LNCAP (cell line): Measurements from ENCODE around the gene S100PBP.

ENCODE experiments used
- TF ChIP-seq, protein P1 (sequence below): fragments of 450-650 bp; IDR thresholded peaks from 2 replicates; pipeline ENCODE4 v1.5.1; 2017; ENCODE audit warnings: mild to moderate bottlenecking

Gene S100PBP

DNA sequence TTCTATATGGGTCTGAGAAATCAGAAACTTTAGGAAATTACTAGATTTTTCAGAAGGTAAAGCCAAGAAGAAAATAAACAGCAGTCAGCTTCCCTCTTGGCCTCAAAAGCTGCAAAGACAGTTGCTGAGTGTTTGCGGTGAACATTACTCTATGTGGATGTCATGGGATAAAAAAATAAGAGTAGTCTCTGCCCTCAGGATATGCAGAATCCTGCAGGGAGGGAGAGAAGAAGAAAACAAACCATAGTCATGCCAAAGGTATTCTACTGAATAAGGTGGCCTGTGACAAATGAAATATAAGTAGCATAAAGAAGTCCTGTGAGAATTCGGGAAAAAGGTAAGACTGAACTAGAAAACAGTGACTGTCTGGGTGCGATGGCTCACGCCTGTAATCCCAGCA is 19.3 kb upstream of the S100PBP start:
- TF ChIP-seq, protein P1, sequence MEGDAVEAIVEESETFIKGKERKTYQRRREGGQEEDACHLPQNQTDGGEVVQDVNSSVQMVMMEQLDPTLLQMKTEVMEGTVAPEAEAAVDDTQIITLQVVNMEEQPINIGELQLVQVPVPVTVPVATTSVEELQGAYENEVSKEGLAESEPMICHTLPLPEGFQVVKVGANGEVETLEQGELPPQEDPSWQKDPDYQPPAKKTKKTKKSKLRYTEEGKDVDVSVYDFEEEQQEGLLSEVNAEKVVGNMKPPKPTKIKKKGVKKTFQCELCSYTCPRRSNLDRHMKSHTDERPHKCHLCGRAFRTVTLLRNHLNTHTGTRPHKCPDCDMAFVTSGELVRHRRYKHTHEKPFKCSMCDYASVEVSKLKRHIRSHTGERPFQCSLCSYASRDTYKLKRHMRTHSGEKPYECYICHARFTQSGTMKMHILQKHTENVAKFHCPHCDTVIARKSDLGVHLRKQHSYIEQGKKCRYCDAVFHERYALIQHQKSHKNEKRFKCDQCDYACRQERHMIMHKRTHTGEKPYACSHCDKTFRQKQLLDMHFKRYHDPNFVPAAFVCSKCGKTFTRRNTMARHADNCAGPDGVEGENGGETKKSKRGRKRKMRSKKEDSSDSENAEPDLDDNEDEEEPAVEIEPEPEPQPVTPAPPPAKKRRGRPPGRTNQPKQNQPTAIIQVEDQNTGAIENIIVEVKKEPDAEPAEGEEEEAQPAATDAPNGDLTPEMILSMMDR: no peak

DNA sequence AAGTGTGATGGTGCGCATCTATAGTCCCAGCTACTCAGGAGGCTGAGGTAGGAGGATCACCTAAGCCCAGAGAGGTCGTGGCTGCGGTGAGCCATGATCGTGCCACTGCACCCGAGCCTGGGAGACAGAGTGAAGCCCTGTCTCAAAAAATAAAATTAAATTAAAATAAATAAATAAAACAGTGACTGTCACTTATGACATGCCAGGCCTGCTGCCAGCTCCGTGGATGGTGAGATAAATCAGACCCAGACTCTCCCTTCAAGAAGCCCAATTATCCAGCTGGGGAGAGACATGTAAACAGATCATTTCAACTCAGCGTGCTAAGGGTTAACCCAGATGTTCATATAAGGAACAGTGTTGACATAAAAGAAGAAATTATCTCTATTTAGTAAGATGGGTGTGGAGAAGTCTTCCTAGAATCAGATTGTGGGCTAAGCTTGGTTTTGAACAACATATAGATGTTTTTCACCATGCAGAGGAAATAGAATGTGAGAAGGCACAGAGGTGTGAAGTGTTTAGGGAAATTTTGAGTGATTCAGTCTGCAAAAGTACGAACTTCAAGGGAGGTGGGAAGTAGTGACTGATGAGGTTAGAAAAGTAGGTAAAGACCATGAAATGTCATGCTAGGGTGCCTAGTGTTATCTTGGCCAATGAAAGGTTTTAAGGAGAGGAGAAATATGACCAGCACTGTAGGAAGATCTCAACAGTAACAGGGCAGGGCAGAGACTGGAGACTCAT is 18.6 kb upstream of the S100PBP start:
- TF ChIP-seq, protein P1: no peak

DNA sequence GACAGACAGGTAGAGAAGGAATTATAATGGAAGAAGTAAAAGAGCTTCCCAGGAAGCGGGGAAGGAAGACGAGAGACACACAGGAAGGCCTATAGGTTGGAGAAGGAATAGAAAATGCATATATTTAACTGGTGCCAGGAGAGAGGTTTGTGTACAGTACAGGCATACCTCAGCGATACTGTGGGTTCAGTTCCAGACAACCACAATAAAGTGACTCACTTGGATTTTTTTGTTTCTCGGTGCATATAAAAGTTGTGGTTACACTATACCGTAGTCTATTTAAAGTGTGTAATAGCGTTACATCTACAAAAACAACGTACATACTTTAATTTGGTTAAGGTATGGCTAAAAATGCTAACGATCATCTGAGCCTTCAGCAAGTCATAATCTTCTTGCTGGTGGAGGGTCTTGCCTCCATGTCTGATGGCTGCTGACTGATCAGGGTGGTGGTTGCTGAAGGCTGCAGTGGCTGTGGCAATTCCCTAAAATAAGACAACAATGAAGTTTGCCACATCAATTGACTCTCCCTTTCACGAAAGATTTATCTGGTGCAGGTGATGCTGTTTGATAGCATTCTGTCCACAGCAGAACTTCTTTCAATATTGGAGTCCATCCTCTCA is 16.2 kb upstream of the S100PBP start:
- TF ChIP-seq, protein P1: no peak

DNA sequence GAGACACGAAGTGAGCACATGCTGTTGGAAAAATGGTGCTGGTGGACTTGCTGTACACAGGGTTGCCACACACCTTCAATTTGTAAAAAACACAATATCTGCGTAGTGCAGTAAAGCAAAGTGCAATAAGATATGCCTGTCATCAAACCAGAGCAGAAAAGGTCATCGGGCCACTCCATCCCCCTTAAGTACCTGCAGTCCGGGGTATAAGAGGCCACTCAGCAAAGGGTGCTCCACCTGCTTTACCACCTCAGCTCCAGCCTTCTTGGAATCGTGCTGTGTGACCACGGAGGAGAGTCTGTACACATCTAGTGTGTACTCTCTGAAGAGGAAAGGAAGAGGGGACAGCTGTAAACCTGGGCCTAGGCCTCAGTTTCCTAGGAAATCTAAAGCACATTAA is 11.2 kb upstream of the S100PBP start:
- TF ChIP-seq, protein P1: no peak

DNA sequence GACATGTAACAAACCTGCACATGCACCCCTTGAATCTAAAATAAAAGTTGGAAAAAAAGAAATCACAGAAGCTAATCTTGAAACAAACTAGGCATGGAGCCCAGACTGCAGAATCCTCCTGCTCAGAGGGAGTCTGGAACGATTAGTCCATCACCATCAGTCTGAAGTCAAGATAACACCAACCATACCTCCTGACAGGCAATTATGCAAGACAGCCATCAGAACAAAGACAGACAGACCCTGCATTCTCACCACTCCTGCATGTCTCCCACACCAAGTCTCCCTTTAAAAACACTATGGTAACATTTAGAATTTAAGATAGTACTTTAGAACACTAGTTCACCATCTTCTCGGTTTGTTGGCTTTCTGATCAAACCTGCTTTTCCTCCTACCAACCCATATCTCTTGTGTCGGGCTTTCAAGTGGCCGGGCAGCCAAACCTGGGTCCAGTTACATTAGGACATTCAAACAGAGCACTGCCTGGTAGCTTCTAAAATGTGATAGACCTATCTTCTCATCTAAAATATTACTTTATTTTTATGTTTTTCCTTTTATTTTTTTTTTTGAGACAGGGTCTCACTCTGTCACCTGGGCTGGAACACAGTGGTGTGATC is 10.4 kb upstream of the S100PBP start:
- TF ChIP-seq, protein P1: no peak

DNA sequence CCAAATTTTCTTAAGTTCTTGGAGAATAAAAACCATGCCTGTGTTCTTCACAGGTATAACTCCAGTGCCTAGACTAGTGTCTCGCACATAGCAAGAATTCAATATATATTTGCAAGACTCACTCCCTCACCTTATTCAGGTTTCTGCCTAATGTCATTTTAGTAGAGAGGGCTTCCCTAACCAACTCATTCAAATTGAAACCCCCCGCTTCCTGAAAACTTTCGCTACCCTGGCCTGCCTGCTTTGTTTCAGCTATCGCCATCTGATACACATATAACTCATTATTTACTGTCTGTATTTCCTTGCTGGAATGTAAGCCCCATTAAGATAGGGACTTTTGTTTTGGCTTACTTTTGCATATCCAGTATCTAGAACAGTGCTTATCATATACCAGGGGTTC is 8.9 kb upstream of the S100PBP start:
- TF ChIP-seq, protein P1: no peak

DNA sequence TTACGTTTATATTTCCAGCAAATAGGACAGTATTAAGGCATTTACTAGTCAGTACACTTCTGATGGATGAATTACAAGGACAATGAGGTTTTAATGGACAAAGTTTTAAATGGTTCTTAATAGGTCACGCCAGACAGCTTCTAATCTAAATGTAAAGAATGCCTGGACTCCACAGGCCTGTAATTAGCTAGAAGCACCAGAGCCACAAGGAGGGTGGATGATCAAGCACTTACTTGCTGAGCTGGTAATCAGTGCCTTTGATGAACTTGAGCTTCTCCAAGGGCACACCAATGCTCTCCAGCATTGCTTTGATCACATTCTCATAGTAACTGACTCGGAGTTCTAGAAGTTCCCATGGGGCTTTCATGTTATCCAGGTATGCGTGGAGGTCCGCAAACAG is 7.1 kb upstream of the S100PBP start:
- TF ChIP-seq, protein P1: no peak
